ENCODE data around the gene EPHX1. TPM values are rescaled to one million over a fixed set of nuclear protein-coding genes. Genes with fewer than 3 reads are reported as not detected.

EPHX1 gene
- total RNA-seq, 2 experiments from 2014 or later, result 1.5 to 2.0 TPM

DNA sequence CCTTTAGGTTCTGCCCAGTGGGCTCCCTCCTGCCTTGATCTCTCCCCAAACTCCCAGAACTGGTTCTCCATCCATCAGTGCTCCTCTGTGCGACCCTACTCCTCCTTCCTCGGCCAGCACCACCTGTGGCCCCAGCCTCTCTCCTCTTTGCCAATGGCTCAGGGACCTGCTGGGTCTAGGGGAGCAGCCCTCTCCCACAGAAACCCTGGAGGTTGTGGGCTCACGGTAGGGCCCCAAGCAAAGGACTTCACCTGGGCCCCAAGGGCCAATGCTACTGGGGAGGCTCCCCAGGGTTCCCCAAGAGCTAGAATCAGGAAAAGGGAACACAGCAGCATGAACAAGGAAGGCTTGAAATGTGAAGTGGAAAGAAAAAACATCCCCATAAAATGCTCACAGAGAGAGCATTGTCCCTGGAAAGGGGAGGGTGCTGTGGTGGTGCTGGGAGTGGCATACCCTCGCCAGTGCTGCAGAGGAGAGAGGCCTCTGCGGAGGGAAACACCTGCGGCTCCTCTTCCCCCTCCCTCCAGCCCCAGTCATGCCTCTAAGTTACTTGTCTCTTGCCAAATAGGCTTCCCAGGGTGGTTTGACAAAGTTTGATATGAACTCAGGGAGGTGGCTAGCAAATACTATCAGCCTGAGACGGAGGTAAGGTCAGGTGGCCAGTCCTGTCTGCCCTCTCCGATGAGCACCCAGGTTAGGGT lies 69.7 kb downstream of the EPHX1 start:
- ChIA-PET CTCF (interaction anchor here (0.6 to 8.0 kb wide), 4 partner anchors 17 to 405 kb away, joined by 3 to 63 read pairs (median 24); partner anchors contain the start of gene SRP9), POLR2A (interaction anchor here (1.1 to 5.5 kb wide), 4 partner anchors 13 to 183 kb away, joined by 3 to 50 read pairs (median 6); partner anchors contain the start of genes H3-3A, PYCR2 and SRP9)
- no peak for DNase-seq
- Mint-ChIP-seq H3K27ac (peak overlapping the region; percentile 92), H3K4me1 (ENCODE audit: low read depth) (peaks cover 73% of the 10 kb centered on the region), H3K36me3 (ENCODE audit: low read depth) (peaks cover 44% of the 10 kb centered on the region), H3K4me3 (peak overlapping the region; percentile 87), H3K9me3 (ENCODE audit: insufficient read depth) (no peaks in the 10 kb centered on the region), H3K27me3 (ENCODE audit: low read depth) (peaks cover 8% of the 10 kb centered on the region)
- ATAC-seq, result no peak

DNA sequence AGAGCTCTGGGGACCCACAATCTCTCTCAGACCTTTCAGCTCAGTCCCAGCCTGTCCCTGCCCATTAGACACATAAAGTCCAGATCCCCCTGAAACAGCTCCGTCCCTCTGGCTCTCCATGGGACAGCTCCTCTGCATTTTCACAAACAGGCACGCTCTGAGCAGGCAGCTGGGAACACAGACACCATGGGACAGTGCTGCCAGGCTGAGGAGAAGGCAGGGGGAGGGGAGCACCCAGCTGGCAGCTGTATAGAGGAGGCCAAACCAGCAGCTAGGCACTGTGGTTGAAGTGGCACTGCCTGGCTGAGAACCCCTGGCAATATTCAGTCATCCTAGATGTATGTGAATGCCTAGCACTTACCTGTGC lies 70.3 kb downstream of the EPHX1 start:
- no peaks in the 10 kb centered on the region for H3K9me3 Mint-ChIP-seq (ENCODE audit: insufficient read depth)
- ATAC-seq (no peak), DNase-seq (no peak)
- peak overlapping the region; percentile 87 for H3K4me3 Mint-ChIP-seq
- H3K27me3 Mint-ChIP-seq (ENCODE audit: low read depth), result peaks cover 8% of the 10 kb centered on the region
- H3K36me3 Mint-ChIP-seq (ENCODE audit: low read depth), result peaks cover 41% of the 10 kb centered on the region
- ChIA-PET POLR2A (interaction anchor here (0.7 to 5.5 kb wide), 8 partner anchors 14 to 182 kb away, joined by 3 to 50 read pairs (median 4); partner anchors contain the start of genes H3-3A, PYCR2 and SRP9), CTCF (interaction anchor here (0.6 to 8.0 kb wide), 8 partner anchors 10 to 405 kb away, joined by 3 to 63 read pairs (median 7); partner anchors contain the start of gene SRP9)
- H3K27ac Mint-ChIP-seq, result peak overlapping the region; percentile 92
- peaks cover 72% of the 10 kb centered on the region for H3K4me1 Mint-ChIP-seq (ENCODE audit: low read depth)

DNA sequence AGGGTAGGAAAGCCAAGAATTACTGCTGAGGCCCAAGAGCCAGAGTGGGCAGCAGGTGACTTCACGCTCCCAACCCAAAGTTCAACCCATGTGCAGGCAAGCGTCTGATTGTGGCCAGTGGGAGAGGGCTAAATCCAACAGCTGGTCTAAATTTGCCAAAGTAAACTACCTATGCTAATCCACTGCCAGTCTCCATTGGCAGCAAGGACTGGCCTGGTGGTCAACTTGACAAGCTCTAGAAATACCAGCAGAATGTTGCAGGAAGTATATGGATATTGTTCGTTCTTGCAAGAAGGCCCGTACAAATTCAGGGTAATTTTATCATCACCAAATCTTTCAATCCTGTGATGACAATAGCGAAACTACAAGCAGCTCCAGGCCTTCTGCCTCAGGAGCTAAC lies 70.7 kb downstream of the EPHX1 start:
- ATAC-seq (no peak), DNase-seq (no peak)
- POLR2A ChIA-PET, result interaction anchor here (0.7 to 5.5 kb wide), 8 partner anchors 14 to 182 kb away, joined by 3 to 50 read pairs (median 5); partner anchors contain the start of genes H3-3A, PYCR2 and SRP9
- H3K27me3 Mint-ChIP-seq (ENCODE audit: low read depth), result peaks cover 8% of the 10 kb centered on the region
- CTCF ChIA-PET, result interaction anchor here (1.0 to 8.0 kb wide), 10 partner anchors 10 to 406 kb away, joined by 3 to 63 read pairs (median 9); partner anchors contain the start of gene SRP9
- peak overlapping the region; percentile 92 for H3K27ac Mint-ChIP-seq
- peaks cover 36% of the 10 kb centered on the region for H3K36me3 Mint-ChIP-seq (ENCODE audit: low read depth)
- no peaks in the 10 kb centered on the region for H3K9me3 Mint-ChIP-seq (ENCODE audit: insufficient read depth)
- H3K4me3 Mint-ChIP-seq, result peak overlapping the region; percentile 87
- peaks cover 68% of the 10 kb centered on the region for H3K4me1 Mint-ChIP-seq (ENCODE audit: low read depth)

DNA sequence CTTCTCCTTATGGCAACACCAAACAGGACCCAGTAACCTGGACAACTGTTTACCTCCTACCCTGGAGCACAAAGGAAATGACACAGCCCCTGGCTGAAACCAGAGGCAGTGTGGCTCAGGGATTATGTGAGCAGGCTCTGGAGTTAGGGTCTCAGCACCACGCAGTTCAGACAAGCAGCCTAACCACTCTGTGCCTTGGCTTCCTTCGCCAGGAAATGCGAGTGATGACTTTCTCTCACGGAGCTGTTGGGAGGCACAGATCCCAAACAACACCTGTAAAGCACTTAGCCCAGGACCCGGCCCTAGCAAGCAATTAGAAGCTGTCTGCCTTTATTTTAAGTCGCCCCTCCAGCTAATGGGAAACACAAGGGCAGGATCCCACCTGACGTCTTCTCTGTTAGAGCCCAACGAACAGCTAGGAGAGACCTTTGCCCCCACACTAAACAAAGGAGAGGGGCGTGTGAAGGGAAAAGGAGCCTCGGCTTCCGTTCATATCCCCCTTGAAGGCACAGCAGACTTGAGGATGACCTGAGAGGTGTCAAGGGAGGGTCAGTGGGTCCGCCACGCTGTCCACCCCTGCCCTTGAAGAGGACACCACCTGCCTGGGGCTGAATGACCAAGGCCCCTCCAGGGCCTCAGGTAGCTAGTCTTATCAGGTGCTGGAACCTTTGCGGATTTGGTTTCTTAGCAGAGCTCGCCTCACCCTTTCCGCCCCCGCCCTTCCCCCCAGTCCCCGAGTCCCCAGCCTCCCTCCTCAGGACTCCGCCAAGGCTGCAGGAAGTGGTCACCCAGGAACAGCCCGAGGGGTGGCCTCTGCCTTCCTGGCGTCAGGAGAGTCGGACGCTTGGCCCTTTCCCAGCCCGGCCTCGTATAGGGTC lies 71.4 kb downstream of the EPHX1 start:
- H3K27me3 Mint-ChIP-seq (ENCODE audit: low read depth), result peaks cover 8% of the 10 kb centered on the region
- H3K4me3 Mint-ChIP-seq, result peak overlapping the region; percentile 87
- POLR2A ChIA-PET, result interaction anchor here (0.7 to 5.5 kb wide), 15 partner anchors 9 to 181 kb away, joined by 3 to 50 read pairs (median 5); partner anchors contain the start of genes H3-3A, PYCR2, SDE2 and SRP9
- H3K27ac Mint-ChIP-seq, result peak overlapping the region; percentile 92
- ATAC-seq (peak; percentile 43), DNase-seq (peak; percentile 75)
- H3K4me1 Mint-ChIP-seq (ENCODE audit: low read depth), result peaks cover 61% of the 10 kb centered on the region
- H3K9me3 Mint-ChIP-seq (ENCODE audit: insufficient read depth), result no peaks in the 10 kb centered on the region
- CTCF ChIA-PET, result interaction anchor here (0.9 to 8.0 kb wide), 17 partner anchors 10 to 406 kb away, joined by 3 to 63 read pairs (median 5); partner anchors contain the start of gene SRP9
- peaks cover 31% of the 10 kb centered on the region for H3K36me3 Mint-ChIP-seq (ENCODE audit: low read depth)

DNA sequence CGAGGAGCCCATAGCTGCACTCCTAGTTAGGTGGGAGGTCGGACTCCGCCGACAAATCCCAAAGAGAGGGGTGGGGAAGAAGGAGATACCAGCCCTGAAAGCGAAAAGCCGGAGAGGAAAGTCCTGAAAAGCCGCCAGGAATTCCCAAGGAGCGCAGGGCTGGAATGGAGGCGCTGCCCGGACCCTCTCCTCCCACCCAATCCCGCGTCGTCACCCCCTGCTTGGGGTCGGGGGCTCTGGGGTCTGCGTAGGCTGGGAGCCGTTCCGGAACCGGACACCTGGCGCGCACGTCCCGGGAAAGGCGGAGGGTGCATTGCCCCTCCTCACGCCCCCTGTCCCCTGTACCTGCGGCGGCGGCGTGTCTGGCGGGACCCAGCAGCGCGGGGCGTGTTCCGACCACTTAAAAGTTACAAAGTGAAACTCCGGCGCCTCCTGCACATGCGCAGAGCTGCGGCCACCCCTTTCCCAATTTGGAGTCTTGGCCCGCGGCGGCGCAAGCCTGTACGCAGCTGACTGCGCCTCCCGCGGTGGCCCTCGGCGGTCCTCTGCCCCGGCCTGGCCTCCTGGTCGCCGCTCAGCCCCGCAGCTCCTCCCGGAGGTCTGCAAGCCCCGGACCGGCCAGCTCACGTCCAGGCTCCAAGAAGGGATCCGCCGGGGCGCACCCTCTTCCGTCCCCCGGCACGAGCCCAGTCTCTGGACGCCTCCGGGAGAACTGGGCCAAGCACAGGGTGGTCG lies 72.2 kb downstream of the EPHX1 start, which contains the start of gene TMEM63A:
TSS of gene TMEM63A (minus strand) at position 422 of the 735 bp plus-strand sequence. CDS start 4,800 bp downstream, outside the sequence.
- CTCF ChIA-PET, result interaction anchor here (0.6 to 8.0 kb wide), 21 partner anchors 10 to 407 kb away, joined by 3 to 63 read pairs (median 6); partner anchors contain the start of gene SRP9
- DNase-seq (peak; percentile 93), ATAC-seq (peak; percentile 83)
- Mint-ChIP-seq H3K27me3 (ENCODE audit: low read depth) (peaks cover 8% of the 10 kb centered on the region), H3K9me3 (ENCODE audit: insufficient read depth) (no peaks in the 10 kb centered on the region), H3K4me1 (ENCODE audit: low read depth) (peaks cover 56% of the 10 kb centered on the region), H3K27ac (peak within 1 kb of the TSS; percentile 92), H3K4me3 (peak within 1 kb of the TSS; percentile 87), H3K36me3 (ENCODE audit: low read depth) (peaks cover 26% of the 10 kb centered on the region)
- POLR2A ChIA-PET, result interaction anchor here (0.8 to 5.5 kb wide), 16 partner anchors 8 to 437 kb away, joined by 3 to 50 read pairs (median 4); partner anchors contain the start of genes H3-3A, PYCR2, SDE2 and SRP9

DNA sequence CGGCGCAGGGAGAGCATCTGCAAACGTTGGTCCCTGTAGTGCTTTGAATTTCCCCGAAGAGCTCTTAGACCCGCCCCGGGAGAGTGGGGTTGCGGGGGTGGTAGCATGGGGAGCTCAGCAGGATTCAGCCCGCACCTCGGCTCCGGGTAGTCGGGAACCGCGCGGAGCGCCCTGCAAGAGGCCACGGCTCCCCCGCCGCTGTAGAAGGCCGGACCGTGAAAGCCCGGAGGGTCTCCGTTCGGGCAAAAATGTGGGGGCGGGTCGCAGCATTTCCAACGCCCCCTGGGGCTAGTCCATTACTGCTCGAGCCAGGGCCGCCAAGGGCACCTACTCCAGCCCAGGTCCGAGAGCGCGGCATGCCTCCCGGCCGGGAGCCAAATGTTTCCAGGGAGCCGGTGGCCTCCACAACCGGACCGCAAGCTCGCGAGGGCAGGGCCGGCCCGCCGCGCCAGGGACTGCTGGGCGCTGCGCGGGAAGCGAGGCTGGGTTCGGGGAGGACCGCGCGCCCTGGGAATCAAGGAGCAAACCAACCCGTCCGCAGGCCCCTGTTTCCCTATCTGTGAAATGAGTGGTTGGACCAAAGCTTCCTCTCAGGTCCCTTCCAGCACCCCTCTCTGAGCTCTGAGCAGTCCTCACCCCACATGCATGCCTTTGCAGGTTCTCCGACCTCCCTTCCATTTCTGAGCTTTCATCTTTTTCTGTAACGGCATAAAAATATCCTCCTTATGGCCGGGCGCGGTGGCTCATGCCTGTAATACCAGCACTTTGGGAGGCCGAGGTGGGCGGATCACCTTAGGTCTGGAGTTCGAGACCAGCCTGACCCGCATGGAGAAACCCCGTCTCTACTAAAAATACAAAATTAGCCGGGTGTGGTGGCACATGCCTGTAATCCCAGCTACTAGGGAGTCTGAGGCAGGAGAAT lies 73.0 kb downstream of the EPHX1 start:
- Mint-ChIP-seq H3K4me3 (peak overlapping the region; percentile 87), H3K36me3 (ENCODE audit: low read depth) (peaks cover 18% of the 10 kb centered on the region), H3K9me3 (ENCODE audit: insufficient read depth) (no peaks in the 10 kb centered on the region), H3K27ac (peak overlapping the region; percentile 82), H3K4me1 (ENCODE audit: low read depth) (peaks cover 47% of the 10 kb centered on the region), H3K27me3 (ENCODE audit: low read depth) (peaks cover 8% of the 10 kb centered on the region)
- CTCF ChIA-PET, result interaction anchor here (0.5 to 8.0 kb wide), 20 partner anchors 9 to 415 kb away, joined by 3 to 63 read pairs (median 4); partner anchors contain the start of gene SRP9
- ATAC-seq (peak; percentile 48), DNase-seq (peak; percentile 48)
- POLR2A ChIA-PET, result interaction anchor here (0.6 to 5.5 kb wide), 17 partner anchors 9 to 438 kb away, joined by 3 to 50 read pairs (median 4); partner anchors contain the start of genes PYCR2, SDE2 and SRP9

DNA sequence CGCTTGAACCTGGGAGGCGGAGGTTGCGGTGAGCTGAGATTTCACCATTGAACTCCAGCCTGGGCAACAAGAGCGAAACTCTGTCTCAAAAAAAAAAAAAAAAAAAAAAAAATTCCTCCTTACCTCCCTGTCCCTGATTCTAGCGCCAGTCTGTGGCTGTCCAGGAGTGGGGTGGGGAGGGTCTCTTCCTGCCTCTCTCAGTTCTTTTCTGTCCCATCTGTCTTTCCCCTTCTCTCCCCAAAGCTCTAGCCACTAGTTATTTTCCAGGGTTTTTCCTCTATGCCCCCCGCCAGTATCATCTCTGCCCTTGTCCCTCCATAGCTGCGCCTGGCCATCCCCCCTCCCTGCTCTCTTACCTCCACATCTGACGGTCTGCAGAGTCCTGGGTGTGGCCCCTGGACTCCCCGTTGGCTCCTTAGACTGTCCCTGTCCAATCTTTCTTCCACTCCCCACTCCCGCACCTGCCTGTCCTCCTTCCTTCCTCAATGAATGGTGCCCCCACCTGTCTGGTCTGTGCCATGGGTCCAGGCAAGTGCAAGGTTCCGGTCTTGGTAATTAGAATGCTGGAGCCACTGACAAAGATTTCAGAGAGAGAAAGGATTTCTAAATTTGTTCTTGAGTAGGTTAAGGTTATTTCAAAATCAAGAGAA lies 73.8 kb downstream of the EPHX1 start:
- H3K36me3 Mint-ChIP-seq (ENCODE audit: low read depth), result peaks cover 17% of the 10 kb centered on the region
- H3K27me3 Mint-ChIP-seq (ENCODE audit: low read depth), result peaks cover 10% of the 10 kb centered on the region
- peaks cover 41% of the 10 kb centered on the region for H3K4me1 Mint-ChIP-seq (ENCODE audit: low read depth)
- no peak overlapping the region for H3K27ac Mint-ChIP-seq
- no peak for ATAC-seq
- no peaks in the 10 kb centered on the region for H3K9me3 Mint-ChIP-seq (ENCODE audit: insufficient read depth)
- CTCF ChIA-PET, result interaction anchor here (1.1 to 8.0 kb wide), 8 partner anchors 14 to 416 kb away, joined by 3 to 63 read pairs (median 10); partner anchors contain the start of gene SRP9
- peak overlapping the region; percentile 87 for H3K4me3 Mint-ChIP-seq
- DNase-seq, result no peak
- POLR2A ChIA-PET, result interaction anchor here (0.6 to 5.5 kb wide), 7 partner anchors 14 to 415 kb away, joined by 3 to 50 read pairs (median 6); partner anchors contain the start of genes PYCR2, SDE2 and SRP9

DNA sequence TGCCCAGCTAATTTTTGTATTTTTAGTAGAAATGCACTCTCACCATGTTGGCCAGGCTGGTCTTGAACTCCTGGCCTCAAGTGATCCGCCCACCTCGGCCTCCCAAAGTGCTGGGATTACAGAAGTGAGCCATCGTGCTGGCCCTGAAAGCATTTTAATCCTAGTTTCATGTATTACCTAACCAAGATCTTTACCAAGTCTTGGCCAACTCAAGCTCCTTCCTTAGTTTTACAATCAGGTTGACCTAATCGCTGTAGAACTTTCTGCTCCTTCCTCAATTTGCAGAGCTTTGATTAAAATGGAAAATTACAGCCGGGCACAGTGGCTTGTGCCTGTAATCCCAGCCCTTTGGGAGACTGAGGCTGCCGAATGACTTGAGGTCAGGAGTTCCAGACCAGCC lies 75.4 kb downstream of the EPHX1 start:
- no peak overlapping the region for H3K27ac Mint-ChIP-seq
- peaks cover 25% of the 10 kb centered on the region for H3K4me1 Mint-ChIP-seq (ENCODE audit: low read depth)
- ATAC-seq (no peak), DNase-seq (no peak)
- no peaks in the 10 kb centered on the region for H3K9me3 Mint-ChIP-seq (ENCODE audit: insufficient read depth)
- H3K36me3 Mint-ChIP-seq (ENCODE audit: low read depth), result peaks cover 6% of the 10 kb centered on the region
- CTCF ChIA-PET, result interaction anchor here (1.1 kb wide), 1 partner anchor 9 kb away, joined by 3 read pairs; no protein-coding TSS in a partner anchor
- H3K4me3 Mint-ChIP-seq, result no peak overlapping the region
- POLR2A ChIA-PET, result interaction anchor here (1.3 kb wide), 1 partner anchor 12 kb away, joined by 4 read pairs; no protein-coding TSS in a partner anchor
- peaks cover 10% of the 10 kb centered on the region for H3K27me3 Mint-ChIP-seq (ENCODE audit: low read depth)

DNA sequence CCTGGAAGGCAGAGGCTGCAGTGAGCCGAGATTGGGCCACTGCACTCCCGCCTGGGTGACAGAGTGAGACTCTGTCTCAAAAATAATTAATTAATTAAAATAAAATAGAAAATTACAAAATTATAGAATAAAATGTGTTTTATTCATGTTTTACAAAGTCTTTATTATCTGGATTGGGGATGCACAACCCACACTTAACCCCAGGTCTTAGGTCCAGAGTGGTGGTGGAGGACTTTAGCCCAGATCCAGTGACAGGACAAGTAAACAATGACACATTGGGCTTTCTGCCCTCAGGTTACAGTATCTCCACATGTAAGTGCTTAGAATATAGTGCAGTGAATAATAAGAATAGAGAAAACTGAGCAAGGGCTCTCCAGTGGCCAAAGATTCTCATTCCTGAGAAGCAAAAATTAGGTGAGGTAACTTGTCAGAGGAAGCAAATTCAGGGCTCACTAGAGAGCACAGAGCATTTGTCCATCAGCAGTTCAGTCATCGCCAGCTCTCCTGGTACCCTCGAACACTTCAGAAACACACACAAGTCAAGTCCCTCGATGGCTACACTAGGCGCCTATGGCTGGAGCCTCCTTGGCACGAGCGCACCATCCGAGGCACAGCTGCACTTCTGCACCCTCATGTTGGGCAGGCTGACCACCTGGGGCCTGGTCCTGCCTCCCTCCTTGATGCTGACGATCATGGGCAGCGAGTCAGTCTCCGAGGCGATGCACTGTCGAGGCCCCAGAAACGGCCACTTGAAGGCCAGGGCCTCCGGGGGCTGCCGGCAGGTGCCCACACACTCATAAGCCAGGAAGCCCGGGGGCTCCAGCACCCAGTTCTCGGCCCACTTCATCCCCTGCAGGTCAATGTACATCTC lies 76.5 kb downstream of the EPHX1 start:
- H3K36me3 Mint-ChIP-seq (ENCODE audit: low read depth), result no peaks in the 10 kb centered on the region
- DNase-seq (no peak), ATAC-seq (no peak)
- peaks cover 13% of the 10 kb centered on the region for H3K27me3 Mint-ChIP-seq (ENCODE audit: low read depth)
- H3K4me1 Mint-ChIP-seq (ENCODE audit: low read depth), result peaks cover 15% of the 10 kb centered on the region
- ChIA-PET CTCF (interaction anchor here (1.3 kb wide), 1 partner anchor 11 kb away, joined by 3 read pairs; no protein-coding TSS in a partner anchor), POLR2A (no interaction called here)
- no peak overlapping the region for H3K27ac Mint-ChIP-seq
- H3K4me3 Mint-ChIP-seq, result no peak overlapping the region
- H3K9me3 Mint-ChIP-seq (ENCODE audit: insufficient read depth), result no peaks in the 10 kb centered on the region

Data from activated CD8-positive, alpha-beta T cell treated with anti-CD3 and anti-CD28 coated beads, Interleukin-2, amount 10 ng/mL, durations not matched to agents 7 days and 5 days (primary cell).